ENCODE measurements around the gene ZDHHC23.

The ZDHHC23 gene, protein sequence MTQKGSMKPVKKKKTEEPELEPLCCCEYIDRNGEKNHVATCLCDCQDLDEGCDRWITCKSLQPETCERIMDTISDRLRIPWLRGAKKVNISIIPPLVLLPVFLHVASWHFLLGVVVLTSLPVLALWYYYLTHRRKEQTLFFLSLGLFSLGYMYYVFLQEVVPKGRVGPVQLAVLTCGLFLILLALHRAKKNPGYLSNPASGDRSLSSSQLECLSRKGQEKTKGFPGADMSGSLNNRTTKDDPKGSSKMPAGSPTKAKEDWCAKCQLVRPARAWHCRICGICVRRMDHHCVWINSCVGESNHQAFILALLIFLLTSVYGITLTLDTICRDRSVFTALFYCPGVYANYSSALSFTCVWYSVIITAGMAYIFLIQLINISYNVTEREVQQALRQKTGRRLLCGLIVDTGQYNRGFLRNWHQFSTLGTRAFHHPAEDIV

GRCh38 chr3:113947372-113948014, at the start of gene ZDHHC23:
Gene ZDHHC23 (plus strand): TSS chr3:113948013. CDS start chr3:113948803, 790 bp downstream.
- peak; percentile 65 for DNase-seq

DNA sequence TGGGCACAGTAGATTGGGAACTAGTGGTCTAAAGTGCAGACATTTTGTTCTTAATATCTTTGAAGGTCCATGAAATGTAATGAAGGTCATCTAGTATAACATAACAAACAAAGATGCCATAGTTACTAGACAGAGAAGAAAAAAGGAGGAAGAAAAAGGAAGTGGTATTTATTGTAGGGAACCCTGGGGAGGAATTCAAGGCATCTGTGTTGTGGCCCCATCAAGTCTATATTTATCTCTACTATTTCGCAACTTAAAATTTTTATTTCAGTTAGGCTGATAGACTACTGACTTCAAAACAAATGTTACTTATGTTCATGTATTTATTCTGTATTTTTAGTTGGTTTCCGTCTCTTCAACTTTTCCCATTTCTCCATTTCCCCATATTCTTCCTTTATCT, 48.9 kb upstream of the ZDHHC23 start:
- DNase-seq = no peak

GRCh38 chr3:113906568-113907140, 41.2 kb upstream of the ZDHHC23 start:
- no peak for DNase-seq

GRCh38 chr3:113908133-113908532, 39.7 kb upstream of the ZDHHC23 start:
- DNase-seq = no peak

DNA sequence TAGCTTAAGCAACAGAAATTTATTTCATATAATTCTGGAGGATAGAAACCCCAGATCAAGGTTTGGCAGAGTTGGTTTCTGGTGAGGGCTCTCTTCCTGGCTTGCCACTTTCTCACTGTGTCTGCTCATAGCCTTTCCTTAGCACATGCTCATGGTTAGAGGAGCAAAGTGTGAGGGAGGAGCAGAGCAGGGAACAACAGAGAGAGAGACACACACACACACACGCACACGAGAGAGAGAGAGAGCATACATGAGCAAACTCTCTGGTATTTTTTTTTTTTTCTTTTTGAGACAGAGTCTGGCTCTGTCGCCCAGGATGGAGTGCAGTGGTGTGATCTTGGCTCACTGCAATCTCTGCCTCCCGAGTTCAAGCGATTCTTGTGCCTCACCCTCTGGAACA, 36.8 kb upstream of the ZDHHC23 start:
- DNase-seq = no peak

- DNase-seq = peak; percentile 13
These were observed 35.1 kb upstream of the ZDHHC23 start for GRCh38 chr3:113912552-113913236.

DNA sequence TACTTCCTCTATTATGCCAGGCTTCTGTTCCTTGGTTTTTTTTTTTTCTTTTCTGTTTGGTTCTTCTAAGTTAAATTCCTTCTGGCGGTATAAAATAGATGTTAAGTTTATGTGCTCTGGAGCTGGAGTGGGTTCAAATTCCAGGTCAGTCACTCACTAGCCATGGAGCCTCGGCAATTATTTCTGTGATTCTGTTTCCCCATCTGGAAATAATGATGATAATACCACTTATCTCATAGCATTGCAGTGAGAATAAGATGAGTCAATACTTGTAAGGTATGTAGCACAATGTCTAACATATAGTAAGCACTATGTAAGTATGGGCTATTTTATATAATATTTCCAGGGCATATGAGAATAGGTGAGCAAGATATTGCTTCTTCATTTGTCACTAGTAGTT, 33.2 kb upstream of the ZDHHC23 start:
- DNase-seq = no peak

GRCh38 chr3:113927556-113927955, 20.3 kb upstream of the ZDHHC23 start:
- no peak for DNase-seq

GRCh38 chr3:113946831-113947230, 982 bp upstream of the ZDHHC23 start:
- no peak for DNase-seq

GRCh38 chr3:113948015-113948917, 453 bp downstream of the ZDHHC23 start:
- DNase-seq = peak; percentile 66

GRCh38 chr3:113952921-113953320, 5.1 kb downstream of the ZDHHC23 start:
- no peak for DNase-seq

DNA sequence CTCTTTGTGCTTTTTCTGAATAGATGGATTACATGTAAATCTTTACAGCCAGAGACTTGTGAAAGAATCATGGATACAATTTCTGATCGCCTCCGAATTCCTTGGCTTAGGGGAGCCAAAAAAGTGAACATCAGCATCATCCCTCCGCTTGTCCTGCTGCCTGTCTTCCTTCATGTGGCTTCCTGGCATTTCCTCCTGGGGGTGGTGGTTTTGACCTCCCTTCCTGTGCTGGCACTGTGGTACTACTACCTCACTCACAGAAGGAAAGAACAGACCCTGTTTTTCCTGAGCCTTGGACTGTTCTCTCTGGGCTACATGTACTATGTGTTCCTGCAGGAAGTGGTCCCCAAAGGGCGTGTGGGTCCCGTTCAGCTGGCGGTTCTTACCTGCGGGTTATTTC, 5.9 kb downstream of the ZDHHC23 start:
- no peak for DNase-seq

- DNase-seq = no peak
These were observed 6.4 kb downstream of the ZDHHC23 start for GRCh38 chr3:113954091-113954685.

DNA sequence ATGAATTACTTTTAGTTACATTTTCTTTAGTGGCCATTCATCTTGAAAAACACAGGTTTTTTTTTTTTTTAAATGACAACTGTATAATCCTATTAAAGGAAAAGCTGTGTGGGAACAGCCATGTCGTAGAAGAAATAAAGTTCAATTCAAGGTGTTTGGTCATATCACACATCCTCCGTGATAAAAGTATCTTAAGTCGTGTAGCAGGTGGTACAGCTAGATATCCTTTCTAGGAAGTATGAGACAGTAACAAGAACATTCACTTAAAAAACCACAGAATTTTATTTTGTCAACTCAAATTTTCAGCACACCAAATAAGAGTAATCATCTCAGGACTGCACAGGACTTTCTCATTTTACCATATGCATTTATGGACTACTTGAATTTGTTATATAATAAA, 16.1 kb downstream of the ZDHHC23 start:
- no peak for DNase-seq

- DNase-seq = no peak
These were observed 18.4 kb downstream of the ZDHHC23 start for GRCh38 chr3:113966172-113966571.

DNA sequence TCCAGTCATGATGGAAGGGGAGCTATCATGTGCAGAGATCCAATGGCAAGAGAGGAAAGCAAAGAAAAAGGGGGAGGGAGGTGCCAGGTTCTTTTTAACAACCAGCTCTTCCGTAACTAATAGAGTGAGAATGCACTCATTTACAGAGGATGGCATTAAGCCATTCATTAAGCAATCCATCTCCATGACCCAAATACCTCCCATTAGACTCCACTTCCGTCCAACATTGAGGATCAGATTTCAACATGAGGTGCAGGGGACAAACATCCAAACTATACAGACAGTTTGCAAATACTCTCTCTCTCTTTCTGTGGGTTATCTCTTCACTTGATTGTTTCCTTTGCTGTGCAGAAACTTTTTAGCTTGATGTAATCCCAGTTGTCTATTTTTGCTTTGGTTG, 21.2 kb downstream of the ZDHHC23 start:
- no peak for DNase-seq

DNA sequence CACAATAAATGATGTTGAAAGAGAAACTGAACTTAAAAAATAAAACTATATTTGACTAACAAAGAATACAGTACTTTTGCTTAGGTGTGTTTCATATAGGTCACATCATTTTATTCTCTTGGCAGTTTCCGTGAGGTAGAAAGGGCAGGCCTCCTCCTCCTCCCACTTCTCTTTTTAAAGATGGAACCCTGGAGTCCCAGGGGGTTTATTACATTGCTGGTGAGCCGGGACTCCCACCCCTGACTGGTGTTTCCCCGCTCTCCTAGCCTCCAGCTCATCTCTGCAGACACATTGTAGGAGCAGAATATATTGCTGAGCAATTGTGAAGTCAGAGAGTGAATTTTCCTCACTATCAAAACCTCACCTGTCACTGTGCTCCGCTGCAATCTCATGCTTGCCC, 30.0 kb downstream of the ZDHHC23 start:
- DNase-seq = no peak

- no peak for DNase-seq
These were observed 32.1 kb downstream of the ZDHHC23 start for GRCh38 chr3:113979916-113980315.

DNA sequence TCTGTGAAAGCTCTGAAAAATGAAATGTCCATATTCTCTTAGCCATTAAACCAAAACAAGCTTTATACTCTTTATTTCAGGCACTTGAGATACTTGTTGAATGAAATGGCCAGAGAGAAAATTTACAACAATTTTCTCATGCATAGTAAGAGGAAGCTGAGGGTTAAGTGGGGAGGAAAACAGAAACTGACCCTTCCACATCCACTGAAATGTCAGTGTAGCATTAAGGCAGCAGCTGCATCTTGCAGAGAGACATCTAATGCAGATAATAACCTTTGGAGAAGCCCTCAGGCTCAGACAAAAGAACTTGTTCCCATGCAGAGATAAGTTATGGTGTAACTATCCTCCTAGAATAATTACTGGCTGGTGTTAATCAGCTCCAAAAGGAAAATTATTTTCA, 34.0 kb downstream of the ZDHHC23 start:
- DNase-seq = no peak

GRCh38 chr3:113983544-113983943, 35.7 kb downstream of the ZDHHC23 start:
- DNase-seq = no peak

DNA sequence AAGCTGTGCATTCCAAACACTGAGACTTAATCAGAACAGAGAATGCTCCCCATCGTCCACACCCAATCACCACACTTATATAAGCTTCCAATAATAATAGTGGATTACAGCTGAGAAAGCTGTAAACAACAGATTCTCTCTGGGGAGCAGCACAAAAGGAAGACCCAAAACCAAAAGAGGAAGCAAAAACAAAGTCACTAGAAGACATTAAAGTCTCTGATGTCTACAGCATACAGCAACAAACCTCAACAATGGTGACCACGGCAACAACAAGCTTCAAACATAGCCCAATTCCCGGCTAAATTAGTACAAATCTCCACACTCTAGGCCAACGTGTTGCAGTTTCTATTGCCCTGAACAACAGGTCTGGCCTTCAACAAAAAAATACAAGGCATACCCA, 37.7 kb downstream of the ZDHHC23 start:
- no peak for DNase-seq

- no peak for DNase-seq
These were observed 57.7 kb downstream of the ZDHHC23 start for GRCh38 chr3:114005481-114005880.

Measured in eye (tissue), 1 donor.